Renal pelvis (tissue), 4 donors: Measurements from ENCODE around the gene MRPS14. TPM values are rescaled to one million over a fixed set of nuclear protein-coding genes. Genes with fewer than 3 reads are reported as not detected.
"Not testable (repeated sequence)": the region's sequence is repeated elsewhere in the genome, so short reads cannot be mapped to it uniquely, and the experiment has no call there.

Experiments
- DNase-seq: peaks from one replicate; pipeline ENCODE4 v3.0.0-alpha.2; 2013
- polyA plus RNA-seq, 3 donors: library from polyadenylated mRNA; unstranded; fragments of 120-200 nt; gene quantifications; one replicate each; pipeline ENCODE4 v1.2.1, GENCODE V29; 2013; ENCODE audit not compliant: insufficient read length in 3 of 3

The MRPS14 gene
- polyA plus RNA-seq, 3 donors, result 46.4 to 49.1 (median 47.2) TPM

GRCh38 chr1:175036476-175036875 lies 13.3 kb upstream of the MRPS14 start:
- DNase-seq, result no peak

- no peak for DNase-seq
These were observed 12.6 kb upstream of the MRPS14 start for GRCh38 chr1:175035865-175036264.

GRCh38 chr1:175034775-175035174 lies 11.6 kb upstream of the MRPS14 start:
- DNase-seq, result no peak

- peak; percentile 38 for DNase-seq
These were observed 10.7 kb upstream of the MRPS14 start for GRCh38 chr1:175033953-175034352.

GRCh38 chr1:175024773-175025172 lies 1.5 kb upstream of the MRPS14 start:
- no peak for DNase-seq

GRCh38 chr1:175023922-175024242 lies 657 bp upstream of the MRPS14 start:
- DNase-seq, result not testable (repeated sequence)

- no peak for DNase-seq
These were observed 3.7 kb downstream of the MRPS14 start for GRCh38 chr1:175019524-175019923.

- DNase-seq, result no peak
These were observed 8.0 kb downstream of the MRPS14 start for GRCh38 chr1:175015243-175015642.

GRCh38 chr1:175013445-175013844 lies 9.8 kb downstream of the MRPS14 start:
- no peak for DNase-seq

GRCh38 chr1:175009532-175009931 lies 13.7 kb downstream of the MRPS14 start:
- DNase-seq, result no peak

GRCh38 chr1:175005085-175005783 lies 18.0 kb downstream of the MRPS14 start:
- DNase-seq, result no peak

- DNase-seq, result no peak
These were observed 19.7 kb downstream of the MRPS14 start for GRCh38 chr1:175003521-175003920.

- DNase-seq, result no peak
These were observed 20.2 kb downstream of the MRPS14 start for GRCh38 chr1:175002910-175003517.

- DNase-seq, result no peak
These were observed 22.5 kb downstream of the MRPS14 start for GRCh38 chr1:175000697-175001187.

- no peak for DNase-seq
These were observed 23.1 kb downstream of the MRPS14 start, which contains the start of gene CACYBP for GRCh38 chr1:174999936-175000696. CACYBP (plus strand) TSS chr1:174999947; CDS start chr1:175000181, 234 bp downstream.

- DNase-seq, result peak; percentile 99
These were observed 23.8 kb downstream of the MRPS14 start for GRCh38 chr1:174999216-174999935.

GRCh38 chr1:174998569-174999215 lies 24.5 kb downstream of the MRPS14 start:
- DNase-seq, result peak; percentile 72

- DNase-seq, result no peak
These were observed 26.2 kb downstream of the MRPS14 start for GRCh38 chr1:174997041-174997440.

GRCh38 chr1:174996476-174996875 lies 26.7 kb downstream of the MRPS14 start:
- DNase-seq, result no peak

- DNase-seq, result no peak
These were observed 27.3 kb downstream of the MRPS14 start for GRCh38 chr1:174995916-174996315.

- no peak for DNase-seq
These were observed 28.1 kb downstream of the MRPS14 start for GRCh38 chr1:174995121-174995520.

- DNase-seq, result no peak
These were observed 31.8 kb downstream of the MRPS14 start for GRCh38 chr1:174991473-174991872.
